Vagina (tissue), 2 donors: ENCODE data around the gene SCN4B. TPM values are rescaled to one million over a fixed set of nuclear protein-coding genes. Genes with fewer than 3 reads are reported as not detected.

ENCODE experiments used
- DNase-seq, 2 donors: peaks; one replicate each; pipeline ENCODE4 v3.0.0-alpha.2; 2017; ENCODE audit errors: extremely low spot score in 2 of 2
- H3K27ac ChIP-seq: fragments of 200-600 bp; sonication (generic); one replicate; pipeline ENCODE4 v1.5.1; 2019
- H3K27me3 ChIP-seq: fragments of 200-600 bp; sonication (generic); one replicate; pipeline ENCODE4 v1.5.1; 2019
- H3K36me3 ChIP-seq, 2 donors: fragments of 200-600 bp; sonication (generic); one replicate each; pipeline ENCODE4 v1.5.1; 2017 to 2019
- H3K4me1 ChIP-seq: fragments of 200-600 bp; sonication (generic); one replicate; pipeline ENCODE4 v1.5.1; 2019
- H3K4me3 ChIP-seq, 2 donors: fragments of 200-600 bp; sonication (generic); 1 replicate in 1 of 2; 2 replicates in 1 of 2; pipeline ENCODE4 v1.5.1; 2016 to 2019
- H3K9me3 ChIP-seq: fragments of 200-600 bp; sonication (generic); one replicate; pipeline ENCODE4 v1.5.1; 2019
- POLR2A ChIP-seq, 2 donors: fragments of 450-650 bp; IDR thresholded peaks; one replicate each; pipeline ENCODE4 v1.6.1; 2017; ENCODE audit warnings: antibody characterized with exemption in 2 of 2, mild to moderate bottlenecking in 2 of 2, moderate library complexity in 2 of 2
- POLR2AphosphoS5 ChIP-seq, 2 donors: sonication (generic); formaldehyde crosslinking; IDR thresholded peaks; one replicate each; pipeline ENCODE4 v1.9.0; 2017; ENCODE audit warnings: antibody characterized with exemption in 2 of 2, mild to moderate bottlenecking in 2 of 2, low read depth in 1 of 2; ENCODE audit not compliant: insufficient read depth in 1 of 2
- intact Hi-C: fragments of 100-400 bp; cut with DNase I; formaldehyde crosslinking; loops from one replicate; pipeline ENCODE4 v1.15.1; 2023
- total RNA-seq: library from RNA; depleted of rRNA; stranded (reverse); fragments of >200 nt; gene quantifications from one replicate; pipeline ENCODE4 v1.2.3, GENCODE V29; 2016
- TF ChIP-seq, protein P1 (sequence below), 3 experiments: fragments of 450-650 bp in 2 of 3; fragments of 200-600 bp in 1 of 3; sonication (generic) in 1 of 3; IDR thresholded peaks; one replicate each; pipeline ENCODE4 v1.5.1; 2017 to 2019; ENCODE audit warnings: antibody characterized with exemption in 3 of 3, mild to moderate bottlenecking in 2 of 3, moderate library complexity in 2 of 3

The SCN4B gene
- total RNA-seq, 1 donor from 2014 or later = 0.98 TPM

DNA sequence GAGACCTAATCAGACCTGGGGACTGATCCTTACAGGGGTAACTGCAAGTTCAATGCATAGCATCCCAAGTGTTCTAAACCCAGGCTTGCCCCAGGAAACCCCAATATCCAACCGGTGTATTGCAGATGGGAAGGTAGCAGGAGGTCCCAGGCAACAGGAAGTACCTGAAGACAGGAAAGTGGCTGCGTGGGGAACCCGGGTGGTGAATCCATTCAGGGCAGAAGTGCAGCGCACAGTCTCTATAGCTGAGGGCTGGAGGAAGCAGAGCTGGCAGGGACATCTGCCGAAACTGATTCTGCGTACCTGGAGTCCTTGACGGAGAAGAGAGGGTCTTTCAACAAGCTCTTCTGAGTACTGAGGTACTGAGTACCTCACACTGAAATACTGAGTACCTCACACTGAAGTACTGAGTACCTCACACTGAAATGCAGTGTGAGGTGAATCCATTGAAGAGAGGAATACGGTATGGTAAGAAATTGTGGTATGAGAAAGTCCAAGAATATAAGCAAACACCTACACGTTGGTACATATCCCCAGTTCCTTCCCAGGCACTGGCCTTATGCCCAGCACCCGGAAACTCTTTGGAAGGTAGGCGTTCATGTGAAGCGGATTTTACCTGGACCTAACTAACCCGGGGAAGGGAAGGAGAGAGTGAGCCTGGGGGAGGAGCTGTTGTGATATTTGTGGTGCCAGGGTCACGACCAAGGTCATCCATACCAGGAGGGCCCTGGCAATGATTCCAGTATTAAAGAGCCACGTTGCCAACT, 20.1 kb downstream of the SCN4B start:
- DNase-seq = no peak
- no peak overlapping the region for H3K4me3 ChIP-seq
- no peak overlapping the region for H3K27ac ChIP-seq
- no peaks in the 10 kb centered on the region for H3K36me3 ChIP-seq
- H3K4me1 ChIP-seq = no peaks in the 10 kb centered on the region
- H3K9me3 ChIP-seq = no peaks in the 10 kb centered on the region
- no peaks in the 10 kb centered on the region for H3K27me3 ChIP-seq
- no peak for TF ChIP-seq POLR2AphosphoS5 (IDR thresholded peaks at IDR 0.05; ENCODE audit: insufficient read depth in 1 of 2, low read depth in 1 of 2)
- TF ChIP-seq, protein P1, sequence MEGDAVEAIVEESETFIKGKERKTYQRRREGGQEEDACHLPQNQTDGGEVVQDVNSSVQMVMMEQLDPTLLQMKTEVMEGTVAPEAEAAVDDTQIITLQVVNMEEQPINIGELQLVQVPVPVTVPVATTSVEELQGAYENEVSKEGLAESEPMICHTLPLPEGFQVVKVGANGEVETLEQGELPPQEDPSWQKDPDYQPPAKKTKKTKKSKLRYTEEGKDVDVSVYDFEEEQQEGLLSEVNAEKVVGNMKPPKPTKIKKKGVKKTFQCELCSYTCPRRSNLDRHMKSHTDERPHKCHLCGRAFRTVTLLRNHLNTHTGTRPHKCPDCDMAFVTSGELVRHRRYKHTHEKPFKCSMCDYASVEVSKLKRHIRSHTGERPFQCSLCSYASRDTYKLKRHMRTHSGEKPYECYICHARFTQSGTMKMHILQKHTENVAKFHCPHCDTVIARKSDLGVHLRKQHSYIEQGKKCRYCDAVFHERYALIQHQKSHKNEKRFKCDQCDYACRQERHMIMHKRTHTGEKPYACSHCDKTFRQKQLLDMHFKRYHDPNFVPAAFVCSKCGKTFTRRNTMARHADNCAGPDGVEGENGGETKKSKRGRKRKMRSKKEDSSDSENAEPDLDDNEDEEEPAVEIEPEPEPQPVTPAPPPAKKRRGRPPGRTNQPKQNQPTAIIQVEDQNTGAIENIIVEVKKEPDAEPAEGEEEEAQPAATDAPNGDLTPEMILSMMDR (IDR thresholded peaks at IDR 0.05) = no peak
- TF ChIP-seq POLR2A (IDR thresholded peaks at IDR 0.05) = no peak
- intact Hi-C loops = no loop called here

DNA sequence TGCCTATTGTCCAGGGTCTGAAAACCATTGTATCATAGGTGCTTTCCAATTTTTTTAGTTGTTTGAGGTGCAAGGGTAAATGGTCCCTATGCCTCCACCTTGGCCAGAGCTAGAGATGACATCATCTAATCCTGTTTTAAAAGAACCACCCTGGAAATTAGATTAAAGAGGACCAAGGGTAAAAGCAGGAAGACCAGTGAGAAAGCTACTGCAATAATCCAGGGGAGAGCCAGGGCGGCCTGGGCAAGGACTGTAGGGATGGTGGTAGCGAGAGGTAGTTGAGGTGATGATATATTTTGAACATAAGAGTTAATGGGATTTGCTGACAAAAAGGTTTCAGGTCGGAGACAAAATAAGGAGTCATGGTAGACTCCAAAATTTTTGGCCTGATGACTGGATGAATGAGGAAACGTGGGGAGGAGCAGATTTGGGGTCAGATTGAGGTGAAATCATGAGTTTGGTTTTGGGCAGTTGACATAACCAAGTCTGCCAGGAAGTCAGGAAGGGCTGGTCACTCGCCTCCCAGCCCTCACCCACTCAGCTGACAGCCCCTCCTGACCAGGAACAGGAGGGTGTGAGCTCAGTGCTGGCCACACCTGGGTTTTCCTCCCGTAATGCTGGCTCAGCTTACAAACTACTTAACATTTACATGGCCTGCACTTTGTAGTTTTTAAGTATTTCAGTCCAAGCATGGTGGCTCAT, 23.0 kb downstream of the SCN4B start:
- Histone ChIP-seq H3K4me1 (no peaks in the 10 kb centered on the region), H3K27ac (no peak overlapping the region), H3K27me3 (no peaks in the 10 kb centered on the region), H3K9me3 (no peaks in the 10 kb centered on the region), H3K36me3 (no peaks in the 10 kb centered on the region), H3K4me3 (no peak overlapping the region)
- no peak for DNase-seq
- intact Hi-C loops = no loop called here
- no peak for TF ChIP-seq POLR2AphosphoS5 (IDR thresholded peaks at IDR 0.05; ENCODE audit: insufficient read depth in 1 of 2, low read depth in 1 of 2)
- no peak for TF ChIP-seq POLR2A (IDR thresholded peaks at IDR 0.05)
- TF ChIP-seq, protein P1 (IDR thresholded peaks at IDR 0.05) = no peak

DNA sequence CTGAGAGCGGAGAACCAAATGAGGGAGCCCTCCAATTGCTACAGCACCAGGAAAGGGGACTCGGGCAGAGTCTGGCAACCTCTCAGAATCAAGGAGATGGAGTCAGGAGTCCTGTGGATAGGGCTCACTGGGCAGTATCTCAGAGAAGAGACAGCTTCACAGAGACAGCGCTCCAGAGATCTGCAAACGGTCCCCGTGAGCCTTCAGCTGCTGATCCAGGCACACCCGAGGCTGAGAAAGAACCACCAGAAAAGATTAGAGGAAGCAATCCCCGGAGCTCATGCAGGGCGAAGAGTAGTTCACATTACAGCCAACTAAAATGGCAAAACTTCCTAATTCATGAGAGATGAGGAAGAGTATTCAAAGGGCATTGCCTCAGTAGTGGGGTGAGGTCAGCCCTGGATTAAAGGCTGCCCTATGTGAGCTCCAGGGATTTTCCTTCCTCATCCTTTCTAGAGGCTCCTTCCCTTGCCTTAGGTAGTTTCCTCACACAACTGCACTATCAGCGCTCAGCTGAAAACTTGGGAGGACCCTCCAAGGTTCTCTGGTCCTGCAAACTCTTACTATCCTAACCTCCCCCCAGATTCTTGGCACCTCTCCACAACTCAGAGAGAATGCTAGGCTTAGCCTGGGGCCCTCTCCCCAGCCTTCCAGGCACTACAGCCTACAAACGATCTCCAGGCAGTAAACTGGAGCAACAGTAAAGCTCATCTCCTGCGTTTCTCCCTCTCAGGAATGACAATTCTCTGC, 23.7 kb downstream of the SCN4B start:
- H3K36me3 ChIP-seq = no peaks in the 10 kb centered on the region
- no peaks in the 10 kb centered on the region for H3K9me3 ChIP-seq
- intact Hi-C loops = no loop called here
- H3K4me1 ChIP-seq = no peaks in the 10 kb centered on the region
- no peaks in the 10 kb centered on the region for H3K27me3 ChIP-seq
- H3K27ac ChIP-seq = no peak overlapping the region
- TF ChIP-seq POLR2AphosphoS5 (IDR thresholded peaks at IDR 0.05; ENCODE audit: insufficient read depth in 1 of 2, low read depth in 1 of 2) (no peak), POLR2A (IDR thresholded peaks at IDR 0.05) (no peak)
- TF ChIP-seq, protein P1 (IDR thresholded peaks at IDR 0.05) = no peak
- no peak overlapping the region for H3K4me3 ChIP-seq
- no peak for DNase-seq

DNA sequence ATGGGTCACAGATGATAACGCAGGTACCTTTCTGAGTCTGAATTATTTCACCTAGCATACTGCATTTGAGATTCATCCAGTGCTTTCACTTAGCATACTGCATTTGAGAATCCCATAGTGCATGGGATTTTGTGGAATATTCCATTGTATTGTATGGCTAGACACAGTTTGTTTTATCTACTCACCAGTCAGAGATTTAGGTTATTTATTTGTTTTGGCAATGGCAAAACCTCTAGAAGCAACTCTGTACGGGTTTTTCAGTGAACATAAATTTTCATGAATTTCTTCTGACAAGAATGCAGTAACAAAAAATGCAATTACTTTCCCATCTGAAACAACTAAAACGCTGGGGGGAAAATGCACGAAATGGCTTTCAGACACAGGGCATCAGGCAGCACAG, 24.3 kb downstream of the SCN4B start:
- Histone ChIP-seq H3K9me3 (no peaks in the 10 kb centered on the region), H3K4me1 (no peaks in the 10 kb centered on the region), H3K27ac (no peak overlapping the region), H3K4me3 (no peak overlapping the region), H3K36me3 (no peaks in the 10 kb centered on the region), H3K27me3 (no peaks in the 10 kb centered on the region)
- TF ChIP-seq POLR2AphosphoS5 (IDR thresholded peaks at IDR 0.05; ENCODE audit: insufficient read depth in 1 of 2, low read depth in 1 of 2) (no peak), POLR2A (IDR thresholded peaks at IDR 0.05) (no peak)
- TF ChIP-seq, protein P1 (IDR thresholded peaks at IDR 0.05) = no peak
- intact Hi-C loops = no loop called here
- no peak for DNase-seq
